ENCODE data around the gene KANK3. TPM values are rescaled to one million over a fixed set of nuclear protein-coding genes. Genes with fewer than 3 reads are reported as not detected.

KANK3 gene
- total RNA-seq, 4 donors from 2014 or later = 3.6 to 65.7 (median 9.7) TPM

DNA sequence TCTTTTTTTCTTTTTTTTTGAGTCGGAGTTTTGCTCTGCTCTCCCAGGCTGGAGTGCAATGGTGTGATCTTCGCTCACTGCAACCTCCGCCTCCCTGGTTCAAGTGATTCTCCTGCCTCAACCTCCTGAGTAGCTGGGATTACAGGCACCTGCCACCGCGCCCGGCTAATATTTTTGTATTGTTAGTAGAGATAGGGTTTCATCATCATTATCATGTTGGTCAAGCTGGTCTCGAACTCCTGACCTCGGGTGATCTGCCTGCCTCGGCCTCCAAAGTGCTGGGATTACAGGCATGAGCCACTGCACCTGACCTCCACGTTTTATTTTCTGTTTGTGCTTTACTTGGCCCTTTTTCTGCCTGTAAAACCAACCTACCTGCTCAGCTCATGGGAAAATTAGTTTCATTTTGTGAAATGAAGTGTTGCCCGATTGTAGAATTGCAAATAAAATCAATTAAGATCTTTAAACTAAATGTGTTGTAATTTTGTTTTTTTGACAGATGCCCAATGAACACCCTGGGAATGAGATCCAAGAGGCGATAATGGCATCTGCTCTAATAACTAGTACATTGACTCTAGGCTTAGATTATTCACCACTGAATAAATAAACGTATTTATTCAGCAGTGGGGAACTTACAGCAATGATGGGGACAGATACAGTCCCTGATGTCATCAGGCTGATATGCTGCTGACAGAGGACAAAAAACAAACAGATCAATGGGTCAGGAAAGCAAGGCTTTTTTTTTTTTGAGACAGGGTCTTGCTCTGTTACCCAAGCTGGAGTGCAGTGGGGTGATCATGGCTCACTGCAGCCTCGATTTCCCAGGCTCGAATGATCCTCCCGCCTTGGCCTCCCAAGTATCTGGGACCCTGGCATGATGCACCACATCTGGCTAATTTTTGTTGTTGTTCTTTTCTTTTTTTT lies 44.9 kb upstream of the KANK3 start:
- TF ChIP-seq, protein P1, sequence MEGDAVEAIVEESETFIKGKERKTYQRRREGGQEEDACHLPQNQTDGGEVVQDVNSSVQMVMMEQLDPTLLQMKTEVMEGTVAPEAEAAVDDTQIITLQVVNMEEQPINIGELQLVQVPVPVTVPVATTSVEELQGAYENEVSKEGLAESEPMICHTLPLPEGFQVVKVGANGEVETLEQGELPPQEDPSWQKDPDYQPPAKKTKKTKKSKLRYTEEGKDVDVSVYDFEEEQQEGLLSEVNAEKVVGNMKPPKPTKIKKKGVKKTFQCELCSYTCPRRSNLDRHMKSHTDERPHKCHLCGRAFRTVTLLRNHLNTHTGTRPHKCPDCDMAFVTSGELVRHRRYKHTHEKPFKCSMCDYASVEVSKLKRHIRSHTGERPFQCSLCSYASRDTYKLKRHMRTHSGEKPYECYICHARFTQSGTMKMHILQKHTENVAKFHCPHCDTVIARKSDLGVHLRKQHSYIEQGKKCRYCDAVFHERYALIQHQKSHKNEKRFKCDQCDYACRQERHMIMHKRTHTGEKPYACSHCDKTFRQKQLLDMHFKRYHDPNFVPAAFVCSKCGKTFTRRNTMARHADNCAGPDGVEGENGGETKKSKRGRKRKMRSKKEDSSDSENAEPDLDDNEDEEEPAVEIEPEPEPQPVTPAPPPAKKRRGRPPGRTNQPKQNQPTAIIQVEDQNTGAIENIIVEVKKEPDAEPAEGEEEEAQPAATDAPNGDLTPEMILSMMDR (IDR thresholded peaks at IDR 0.05; ENCODE audit: low read depth) = no peak

DNA sequence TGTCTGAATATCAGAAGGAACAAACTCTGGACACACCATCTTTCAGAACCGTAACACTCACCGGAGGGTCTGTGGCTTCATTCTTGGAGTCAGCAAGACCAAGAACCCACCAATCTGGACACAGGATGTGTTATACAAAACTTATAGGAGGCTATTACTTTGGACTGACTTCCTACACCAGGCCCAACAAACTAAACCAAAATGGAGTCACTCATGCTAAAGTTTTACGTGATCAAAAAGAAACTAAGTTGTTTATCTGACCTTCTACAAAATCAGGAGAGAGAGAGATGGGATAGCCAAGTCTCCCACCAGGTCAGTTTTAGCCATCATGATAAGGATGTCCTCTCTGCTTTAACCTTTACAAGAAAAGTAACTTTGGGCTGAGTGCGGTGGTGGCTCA lies 43.9 kb upstream of the KANK3 start:
- TF ChIP-seq, protein P1 (IDR thresholded peaks at IDR 0.05; ENCODE audit: low read depth) = no peak

DNA sequence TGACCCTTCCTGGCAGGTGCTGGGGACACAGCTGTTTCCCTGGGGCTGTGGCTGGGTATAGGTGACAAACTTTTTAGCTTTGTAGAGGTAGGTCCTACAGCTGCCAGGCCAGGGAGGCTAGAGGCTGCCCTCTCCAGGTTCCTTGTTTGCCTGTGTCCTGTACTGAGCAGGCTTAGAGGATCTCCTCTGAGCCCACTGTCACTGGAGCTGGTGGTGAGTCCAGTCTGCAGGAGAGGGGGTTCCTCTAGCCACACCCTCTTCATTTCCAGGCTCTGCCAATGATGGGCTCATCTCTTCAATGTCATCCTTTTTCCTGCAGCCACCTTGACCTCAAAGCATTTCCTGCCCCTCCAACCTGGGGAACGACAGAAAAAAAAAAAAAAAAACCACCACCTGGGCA lies 34.5 kb upstream of the KANK3 start:
- TF ChIP-seq, protein P1 (IDR thresholded peaks at IDR 0.05; ENCODE audit: low read depth) = no peak

DNA sequence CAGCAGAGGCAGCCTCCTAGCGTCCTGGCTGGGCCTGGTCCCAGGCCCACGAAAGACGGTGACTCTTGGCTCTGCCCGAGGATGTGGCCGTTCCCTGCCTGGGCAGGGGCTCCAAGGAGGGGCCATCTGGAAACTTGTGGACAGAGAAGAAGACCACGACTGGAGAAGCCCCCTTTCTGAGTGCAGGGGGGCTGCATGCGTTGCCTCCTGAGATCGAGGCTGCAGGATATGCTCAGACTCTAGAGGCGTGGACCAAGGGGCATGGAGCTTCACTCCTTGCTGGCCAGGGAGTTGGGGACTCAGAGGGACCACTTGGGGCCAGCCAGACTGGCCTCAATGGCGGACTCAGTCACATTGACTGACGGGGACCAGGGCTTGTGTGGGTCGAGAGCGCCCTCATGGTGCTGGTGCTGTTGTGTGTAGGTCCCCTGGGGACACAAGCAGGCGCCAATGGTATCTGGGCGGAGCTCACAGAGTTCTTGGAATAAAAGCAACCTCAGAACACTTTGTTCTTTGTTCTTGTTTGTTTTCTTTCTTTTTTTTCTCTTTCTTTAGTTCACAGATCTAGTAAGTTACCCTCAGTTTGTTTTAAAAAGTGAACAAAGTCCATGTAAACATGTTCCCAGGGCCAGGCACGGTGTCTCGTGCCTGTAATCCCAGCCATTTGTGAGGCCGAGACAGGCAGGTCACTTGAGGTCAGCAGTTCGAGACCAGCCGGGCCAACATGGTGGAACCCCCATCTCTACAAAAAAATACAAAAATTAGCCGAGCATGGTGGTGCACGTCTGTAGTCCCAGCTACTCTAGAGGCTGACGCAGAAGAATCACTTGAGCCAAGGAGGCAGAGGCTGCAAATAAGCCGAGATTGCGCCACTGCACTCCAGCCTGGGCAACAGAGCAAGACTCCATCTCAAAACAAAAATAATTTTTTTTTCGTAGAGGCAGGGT lies 31.1 kb upstream of the KANK3 start:
- TF ChIP-seq, protein P1 (IDR thresholded peaks at IDR 0.05; ENCODE audit: low read depth) = no peak

GRCh38 chr19:8371011-8371804 lies 28.1 kb upstream of the KANK3 start:
- TF ChIP-seq, protein P1 (IDR thresholded peaks at IDR 0.05; ENCODE audit: low read depth) = no peak

DNA sequence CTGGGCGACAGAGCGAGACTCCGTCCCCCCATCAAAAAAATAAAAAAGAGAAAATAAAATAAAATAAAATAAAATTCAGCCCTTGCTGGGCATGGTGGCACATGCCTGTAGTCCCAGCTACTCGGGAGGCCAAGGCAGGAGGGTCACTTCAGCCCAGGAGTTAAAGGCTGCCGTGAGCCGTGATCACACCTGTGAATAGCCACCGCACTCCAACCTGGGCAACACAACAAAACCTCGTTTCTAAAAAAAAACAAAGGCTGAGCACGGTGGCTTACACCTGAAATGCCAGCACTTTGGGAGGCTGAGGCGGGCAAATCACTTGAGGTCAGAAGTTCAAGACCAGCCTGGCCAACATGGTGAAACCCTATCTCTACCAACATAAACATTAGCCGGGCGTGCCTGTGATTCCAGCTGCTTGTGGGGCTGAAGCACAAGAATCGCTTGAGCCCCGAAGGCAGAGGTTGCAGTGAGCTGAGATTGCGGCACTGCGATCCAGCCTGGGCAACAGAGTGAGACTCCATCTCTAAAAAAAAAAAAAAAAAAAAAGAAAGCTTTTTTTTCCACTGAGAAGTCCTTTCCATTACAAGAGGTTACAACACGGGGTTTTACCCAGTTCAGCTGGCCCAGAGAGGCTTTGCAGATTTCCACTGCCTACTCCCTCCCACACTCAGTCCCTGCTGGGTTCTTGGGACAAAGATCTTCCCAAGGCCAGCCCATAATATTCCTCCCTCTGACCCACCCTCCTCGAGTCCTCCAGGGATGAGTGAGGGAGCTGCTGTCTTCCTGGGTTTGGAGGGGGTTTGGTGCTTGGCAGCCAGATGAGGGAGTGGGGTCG lies 27.3 kb upstream of the KANK3 start:
- TF ChIP-seq, protein P1 (IDR thresholded peaks at IDR 0.05; ENCODE audit: low read depth) = no peak
